Activated CD8-positive, alpha-beta T cell treated with anti-CD3 and anti-CD28 coated beads, Interleukin-2, amount 10 ng/mL, durations not matched to agents 7 days and 5 days (primary cell): ENCODE results near the gene ARHGAP19. TPM values are rescaled to one million over a fixed set of nuclear protein-coding genes. Genes with fewer than 3 reads are reported as not detected.
"Not testable (repeated sequence)": the region's sequence is repeated elsewhere in the genome, so short reads cannot be mapped to it uniquely, and the experiment has no call there.

Experiments used
- ATAC-seq: fragments of 150-1000 bp; cut with Tn5 transposase; one replicate; pipeline ENCODE4 v1.10.0; 2021; ENCODE audit warnings: moderate library complexity
- CTCF ChIA-PET: fragments of 350-600 bp; sonication (Branson Sonifier 250); formaldehyde crosslinking; loops from one replicate; lab custom pipeline; 2021; ENCODE audit warnings: antibody characterized with exemption; lab: Charles Lee
- POLR2A ChIA-PET: fragments of 350-600 bp; sonication (Branson Sonifier 250); formaldehyde crosslinking; loops from one replicate; lab custom pipeline; 2021; ENCODE audit warnings: antibody characterized with exemption; lab: Charles Lee
- DNase-seq: peaks from one replicate; pipeline ENCODE4 v3.0.0-alpha.2; 2020
- H3K27ac Mint-ChIP-seq: one replicate; pipeline ENCODE4 v1.8.0; 2021; ENCODE audit warnings: mild to moderate bottlenecking, mixed read lengths
- H3K27me3 Mint-ChIP-seq: one replicate; pipeline ENCODE4 v1.8.0; 2021; ENCODE audit warnings: low read depth, mixed read lengths
- H3K36me3 Mint-ChIP-seq: one replicate; pipeline ENCODE4 v1.8.0; 2021; ENCODE audit warnings: low read depth, mixed read lengths
- H3K4me1 Mint-ChIP-seq: one replicate; pipeline ENCODE4 v1.8.0; 2021; ENCODE audit warnings: low read depth, mixed read lengths
- H3K4me3 Mint-ChIP-seq: one replicate; pipeline ENCODE4 v1.8.0; 2021; ENCODE audit warnings: mild to moderate bottlenecking, mixed read lengths
- H3K9me3 Mint-ChIP-seq: one replicate; pipeline ENCODE4 v1.8.0; 2022; ENCODE audit warnings: mixed read lengths; ENCODE audit not compliant: insufficient read depth
- total RNA-seq, 2 experiments: library from RNA; stranded (reverse); gene quantifications; one replicate each; pipeline ENCODE4 v1.2.3, GENCODE V29; 2021

Gene ARHGAP19
- total RNA-seq, 2 experiments from 2014 or later: 42.6 to 51.2 TPM

- H3K36me3 Mint-ChIP-seq: no peaks in the 10 kb centered on the region
- H3K9me3 Mint-ChIP-seq: no peaks in the 10 kb centered on the region
- ChIA-PET CTCF (interaction anchor here (1.5 kb wide), 1 partner anchor 35 kb away, joined by 3 read pairs; no protein-coding TSS in a partner anchor), POLR2A (no interaction called here)
- ATAC-seq (no peak), DNase-seq (no peak)
- H3K27me3 Mint-ChIP-seq: no peaks in the 10 kb centered on the region
- H3K27ac Mint-ChIP-seq: no peak overlapping the region
- H3K4me1 Mint-ChIP-seq: peaks cover 5% of the 10 kb centered on the region
- H3K4me3 Mint-ChIP-seq: no peak overlapping the region
Measured at GRCh38 chr10:97298223-97298571, 5.8 kb upstream of the ARHGAP19 start.

GRCh38 chr10:97297556-97298222 lies 5.3 kb upstream of the ARHGAP19 start:
- Mint-ChIP-seq H3K4me1 (peaks cover 7% of the 10 kb centered on the region), H3K9me3 (no peaks in the 10 kb centered on the region), H3K4me3 (no peak overlapping the region), H3K27ac (no peak overlapping the region), H3K27me3 (no peaks in the 10 kb centered on the region), H3K36me3 (no peaks in the 10 kb centered on the region)
- ChIA-PET POLR2A (no interaction called here), CTCF (interaction anchor here (1.5 kb wide), 1 partner anchor 36 kb away, joined by 3 read pairs; no protein-coding TSS in a partner anchor)
- DNase-seq: no peak
- ATAC-seq: no peak

- DNase-seq: no peak
- peak overlapping the region; percentile 86 for H3K27ac Mint-ChIP-seq
- H3K4me3 Mint-ChIP-seq: peak overlapping the region; percentile 83
- peaks cover 19% of the 10 kb centered on the region for H3K36me3 Mint-ChIP-seq
- POLR2A ChIA-PET: interaction anchor here (1.6 kb wide), 1 partner anchor 41 kb away, joined by 5 read pairs; the partner anchor contains the start of gene FRAT2
- no peaks in the 10 kb centered on the region for H3K27me3 Mint-ChIP-seq
- H3K4me1 Mint-ChIP-seq: peaks cover 23% of the 10 kb centered on the region
- CTCF ChIA-PET: interaction anchor here (0.6 to 1.5 kb wide), 4 partner anchors 26 to 82 kb away, joined by 3 to 5 read pairs (median 3); partner anchors contain the start of gene FRAT1
- H3K9me3 Mint-ChIP-seq: no peaks in the 10 kb centered on the region
- ATAC-seq: no peak
Measured at GRCh38 chr10:97292862-97293198, 393 bp upstream of the ARHGAP19 start.

GRCh38 chr10:97291357-97292096 lies 910 bp downstream of the ARHGAP19 start:
- H3K4me3 Mint-ChIP-seq: peak overlapping the region; percentile 83
- ATAC-seq: no peak
- peaks cover 22% of the 10 kb centered on the region for H3K36me3 Mint-ChIP-seq
- H3K4me1 Mint-ChIP-seq: peaks cover 23% of the 10 kb centered on the region
- ChIA-PET POLR2A (interaction anchor here (1.2 to 1.6 kb wide), 2 partner anchors 36 to 43 kb away, joined by 3 to 5 read pairs; partner anchors contain the start of gene FRAT2), CTCF (interaction anchor here (0.9 to 1.5 kb wide), 6 partner anchors 13 to 253 kb away, joined by 3 to 9 read pairs (median 3); partner anchors contain the start of gene FRAT1)
- DNase-seq: no peak
- no peaks in the 10 kb centered on the region for H3K9me3 Mint-ChIP-seq
- peak overlapping the region; percentile 86 for H3K27ac Mint-ChIP-seq
- H3K27me3 Mint-ChIP-seq: no peaks in the 10 kb centered on the region

GRCh38 chr10:97290576-97291356 lies 1.7 kb downstream of the ARHGAP19 start:
- not testable (repeated sequence) for ATAC-seq, H3K27me3 Mint-ChIP-seq, DNase-seq, H3K9me3 Mint-ChIP-seq
- CTCF ChIA-PET: interaction anchor here (0.9 to 1.4 kb wide), 2 partner anchors 12 to 218 kb away, joined by 3 to 9 read pairs; no protein-coding TSS in a partner anchor
- Mint-ChIP-seq H3K36me3 (peaks cover 25% of the 10 kb centered on the region), H3K27ac (peak overlapping the region; percentile 49), H3K4me1 (peaks cover 23% of the 10 kb centered on the region), H3K4me3 (peak overlapping the region; percentile 83)
- POLR2A ChIA-PET: interaction anchor here (1.7 kb wide), 1 partner anchor 43 kb away, joined by 4 read pairs; no protein-coding TSS in a partner anchor

- ChIA-PET POLR2A (interaction anchor here (1.7 kb wide), 1 partner anchor 43 kb away, joined by 4 read pairs; no protein-coding TSS in a partner anchor), CTCF (interaction anchor here (1.3 kb wide), 1 partner anchor 11 kb away, joined by 8 read pairs; no protein-coding TSS in a partner anchor)
- H3K27ac Mint-ChIP-seq, ATAC-seq, H3K9me3 Mint-ChIP-seq, H3K4me3 Mint-ChIP-seq, H3K27me3 Mint-ChIP-seq, DNase-seq: not testable (repeated sequence)
- Mint-ChIP-seq H3K4me1 (peaks cover 23% of the 10 kb centered on the region), H3K36me3 (peaks cover 26% of the 10 kb centered on the region)
Measured at GRCh38 chr10:97290076-97290475, 2.4 kb downstream of the ARHGAP19 start.

GRCh38 chr10:97280783-97281182 lies 11.7 kb downstream of the ARHGAP19 start:
- no peaks in the 10 kb centered on the region for H3K27me3 Mint-ChIP-seq
- H3K27ac Mint-ChIP-seq: no peak overlapping the region

GRCh38 chr10:97279121-97279815 lies 13.2 kb downstream of the ARHGAP19 start:
- Mint-ChIP-seq H3K4me3 (no peak overlapping the region), H3K9me3 (no peaks in the 10 kb centered on the region), H3K27ac (no peak overlapping the region), H3K27me3 (no peaks in the 10 kb centered on the region), H3K4me1 (peaks cover 10% of the 10 kb centered on the region), H3K36me3 (peaks cover 3% of the 10 kb centered on the region)
- POLR2A ChIA-PET: interaction anchor here (0.6 to 1.0 kb wide), 5 partner anchors 40 to 743 kb away, joined by 3 to 6 read pairs (median 3); partner anchors contain the start of gene FRAT1
- CTCF ChIA-PET: interaction anchor here (0.6 to 2.8 kb wide), 34 partner anchors 9 to 841 kb away, joined by 3 to 22 read pairs (median 4); partner anchors contain the start of genes FRAT1 and RRP12
- ATAC-seq (no peak), DNase-seq (no peak)

More at GRCh38 chr10:97280783-97281182, 11.7 kb downstream of the ARHGAP19 start:
- CTCF ChIA-PET: interaction anchor here (1.6 kb wide), 1 partner anchor 39 kb away, joined by 3 read pairs; no protein-coding TSS in a partner anchor
- DNase-seq (no peak), ATAC-seq (no peak)
- POLR2A ChIA-PET: no interaction called here
- peaks cover 4% of the 10 kb centered on the region for H3K36me3 Mint-ChIP-seq
- no peaks in the 10 kb centered on the region for H3K9me3 Mint-ChIP-seq
- H3K4me1 Mint-ChIP-seq: peaks cover 8% of the 10 kb centered on the region
- no peak overlapping the region for H3K4me3 Mint-ChIP-seq

- H3K27ac Mint-ChIP-seq: no peak overlapping the region
- ChIA-PET POLR2A (interaction anchor here (0.7 to 1.0 kb wide), 3 partner anchors 41 to 742 kb away, joined by 3 to 6 read pairs (median 3); partner anchors contain the start of gene FRAT1), CTCF (interaction anchor here (0.6 to 2.8 kb wide), 36 partner anchors 8 to 841 kb away, joined by 3 to 22 read pairs (median 4); partner anchors contain the start of genes FRAT1 and RRP12)
- H3K4me3 Mint-ChIP-seq: no peak overlapping the region
- no peaks in the 10 kb centered on the region for H3K27me3 Mint-ChIP-seq
- DNase-seq (no peak), ATAC-seq (peak; percentile 76)
- peaks cover 3% of the 10 kb centered on the region for H3K36me3 Mint-ChIP-seq
- peaks cover 10% of the 10 kb centered on the region for H3K4me1 Mint-ChIP-seq
- no peaks in the 10 kb centered on the region for H3K9me3 Mint-ChIP-seq
Measured at GRCh38 chr10:97278491-97278989, 13.9 kb downstream of the ARHGAP19 start.

GRCh38 chr10:97277551-97277950 lies 14.9 kb downstream of the ARHGAP19 start:
- POLR2A ChIA-PET: no interaction called here
- Mint-ChIP-seq H3K9me3 (no peaks in the 10 kb centered on the region), H3K4me1 (peaks cover 10% of the 10 kb centered on the region), H3K4me3 (no peak overlapping the region), H3K27me3 (no peaks in the 10 kb centered on the region), H3K27ac (no peak overlapping the region), H3K36me3 (peaks cover 3% of the 10 kb centered on the region)
- CTCF ChIA-PET: interaction anchor here (0.6 to 2.8 kb wide), 12 partner anchors 7 to 252 kb away, joined by 3 to 22 read pairs (median 8); no protein-coding TSS in a partner anchor
- no peak for ATAC-seq
- no peak for DNase-seq
